HG03469 (cell line): Measurements from ENCODE around the gene SLC8A2.

Source experiments
- ATAC-seq: cut with Tn5 transposase; IDR thresholded peaks from one replicate; pipeline ENCODE4 v1.9.1; 2021; ENCODE audit warnings: mild to moderate bottlenecking, moderate library complexity, moderate number of reproducible peaks; ENCODE audit not compliant: unreplicated experiment

SLC8A2 gene

GRCh38 chr19:47432091-47432490, 39.6 kb downstream of the SLC8A2 start:
- ATAC-seq = no peak

DNA sequence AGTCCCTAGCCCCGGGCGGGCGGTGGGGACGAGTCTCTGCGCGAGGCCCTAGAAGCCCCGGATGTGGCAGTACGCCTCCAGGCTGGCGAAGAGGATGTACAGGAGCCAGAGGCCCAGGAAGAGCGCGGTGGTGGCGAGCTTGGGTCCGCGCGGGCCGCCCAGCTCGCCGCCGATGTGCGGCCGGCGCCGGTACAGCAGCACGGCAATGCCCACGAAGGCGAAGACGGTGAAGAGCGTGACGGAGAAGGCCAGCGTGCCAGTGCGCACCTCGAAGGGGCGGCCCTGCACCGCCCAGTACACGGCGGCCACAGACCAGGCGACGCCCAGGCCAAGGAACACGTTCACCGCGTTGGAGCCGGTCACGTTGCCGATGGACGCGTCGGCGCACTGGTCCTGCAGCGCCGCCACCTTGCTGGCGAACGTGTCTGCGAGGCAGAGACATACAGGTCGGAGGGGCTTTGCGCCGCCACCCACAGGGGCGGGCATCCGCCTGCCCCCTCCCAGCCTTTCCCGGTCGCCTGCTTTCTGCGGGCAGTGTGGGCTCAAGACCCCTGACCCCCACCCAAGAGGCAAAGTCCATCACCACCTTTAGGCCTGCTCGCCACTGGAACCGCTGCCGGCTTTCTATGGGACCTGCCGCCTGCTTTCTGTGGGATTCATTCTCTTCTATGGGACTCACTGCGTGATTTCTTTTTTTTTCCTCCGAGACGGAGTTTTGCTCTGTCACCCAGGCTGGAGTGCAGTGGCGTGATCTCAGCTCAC, 41.5 kb downstream of the SLC8A2 start:
- no peak for ATAC-seq

DNA sequence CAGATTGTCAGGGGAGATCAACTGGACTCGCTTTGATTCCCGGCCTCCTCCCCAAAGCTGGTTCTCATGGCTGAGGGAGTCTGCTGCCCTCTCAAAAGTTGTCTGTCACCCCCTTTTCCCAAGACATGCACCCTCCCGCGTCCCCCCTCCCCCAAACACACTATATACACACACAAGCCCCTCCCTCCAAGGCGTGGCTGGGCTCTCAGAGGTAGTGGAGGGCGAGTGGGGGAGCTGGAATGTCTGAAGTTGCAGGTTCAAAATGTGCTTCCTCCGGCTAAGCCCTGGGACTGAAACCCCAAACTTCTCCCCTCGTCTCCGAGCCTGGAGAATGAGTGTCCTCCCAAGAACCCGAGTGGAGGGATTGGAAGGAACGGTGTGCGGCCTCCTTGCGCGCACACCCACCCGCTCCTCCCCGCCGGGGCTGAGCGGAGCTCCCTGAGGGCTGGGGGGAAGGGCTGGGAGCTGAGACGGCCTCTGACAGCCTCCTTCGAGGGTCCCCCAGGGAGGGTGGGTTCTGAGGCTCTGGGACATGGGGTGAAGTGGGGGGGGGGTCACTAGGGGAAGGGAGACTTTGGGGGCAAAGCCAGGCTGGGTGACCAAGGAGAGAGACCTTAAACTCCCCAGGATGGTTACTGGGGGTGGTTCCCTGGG, 42.4 kb downstream of the SLC8A2 start:
- no peak for ATAC-seq

GRCh38 chr19:47428177-47428894, 43.4 kb downstream of the SLC8A2 start:
- no peak for ATAC-seq

- no peak for ATAC-seq
Measured at GRCh38 chr19:47427241-47428176, 44.2 kb downstream of the SLC8A2 start.

GRCh38 chr19:47423203-47423882, 48.4 kb downstream of the SLC8A2 start:
- ATAC-seq = no peak

- ATAC-seq = no peak
Measured at GRCh38 chr19:47422417-47423163, 49.1 kb downstream of the SLC8A2 start.

DNA sequence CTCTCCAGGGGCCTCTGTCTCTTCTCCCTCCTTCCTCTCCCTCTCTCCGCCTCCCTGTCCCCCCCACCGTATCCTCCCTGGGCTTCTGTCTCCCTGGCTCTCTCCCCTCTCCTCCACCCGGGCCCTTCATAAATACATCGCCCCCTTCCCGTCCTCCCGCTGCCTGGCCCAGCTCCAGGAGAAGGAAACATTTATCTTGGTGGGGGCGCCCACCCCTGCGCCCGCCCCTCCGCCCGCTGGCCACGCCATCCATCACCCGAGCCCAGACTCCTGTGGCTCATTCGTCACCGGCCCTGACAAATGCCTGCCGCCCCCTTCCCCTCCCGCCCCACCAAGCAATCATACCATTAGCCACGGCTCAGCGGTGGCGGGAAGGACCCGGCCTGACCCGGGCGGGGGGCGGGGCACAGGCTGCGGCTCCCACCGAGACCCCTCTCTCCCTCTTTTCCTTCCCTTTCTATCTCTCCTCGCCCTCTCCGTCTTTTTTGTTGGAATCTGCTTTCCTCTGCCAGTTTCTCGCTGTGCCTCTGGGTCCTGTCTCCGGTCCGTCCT, 49.8 kb downstream of the SLC8A2 start:
- ATAC-seq = no peak

DNA sequence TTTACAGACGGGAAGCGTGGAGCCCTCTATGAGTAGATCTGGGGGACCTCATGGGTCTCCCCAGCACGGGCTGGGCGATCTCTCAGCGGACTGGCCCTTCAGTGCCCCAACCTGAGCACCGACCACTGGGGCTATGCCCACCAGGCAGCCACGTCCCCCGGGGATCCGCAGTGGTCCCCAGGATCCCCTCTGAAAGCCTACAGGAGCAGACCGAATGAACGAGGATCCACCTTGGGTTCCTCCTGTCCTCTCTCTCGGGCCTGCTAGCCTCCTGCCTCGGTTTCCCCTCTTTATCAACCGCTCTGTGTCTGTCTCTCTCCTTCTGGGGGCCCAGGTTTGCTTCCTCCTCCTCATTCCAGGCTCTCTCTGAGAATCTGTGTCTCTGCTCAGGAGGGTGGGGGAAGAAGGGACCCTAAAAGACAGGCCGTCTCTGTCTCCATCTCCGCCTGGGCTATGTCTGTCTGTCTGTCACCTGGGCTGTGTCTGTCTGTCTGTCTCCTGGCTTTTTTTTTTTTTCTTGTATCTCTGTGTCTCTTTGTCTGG, 50.4 kb downstream of the SLC8A2 start:
- ATAC-seq = no peak

DNA sequence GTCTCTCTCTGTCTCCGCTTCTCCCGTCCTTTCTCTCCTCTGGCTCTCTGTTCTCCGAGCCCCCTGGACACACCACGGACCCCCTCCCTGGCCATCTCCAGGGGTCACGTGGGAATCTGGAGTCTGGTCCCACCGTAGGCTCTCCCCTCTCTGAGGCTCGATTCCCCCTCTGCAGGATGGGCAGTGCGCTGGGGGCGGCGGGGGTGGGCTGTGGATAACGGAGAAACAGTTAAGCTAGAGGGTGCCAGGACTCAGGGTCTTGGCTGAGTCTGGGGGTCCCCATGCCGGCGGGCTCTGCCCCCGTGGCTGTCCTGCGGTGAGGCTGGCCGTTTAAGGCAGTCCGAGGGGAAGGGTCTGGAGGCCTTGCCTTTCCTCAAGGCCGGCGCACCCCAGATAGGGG, 51.9 kb downstream of the SLC8A2 start:
- ATAC-seq = no peak

DNA sequence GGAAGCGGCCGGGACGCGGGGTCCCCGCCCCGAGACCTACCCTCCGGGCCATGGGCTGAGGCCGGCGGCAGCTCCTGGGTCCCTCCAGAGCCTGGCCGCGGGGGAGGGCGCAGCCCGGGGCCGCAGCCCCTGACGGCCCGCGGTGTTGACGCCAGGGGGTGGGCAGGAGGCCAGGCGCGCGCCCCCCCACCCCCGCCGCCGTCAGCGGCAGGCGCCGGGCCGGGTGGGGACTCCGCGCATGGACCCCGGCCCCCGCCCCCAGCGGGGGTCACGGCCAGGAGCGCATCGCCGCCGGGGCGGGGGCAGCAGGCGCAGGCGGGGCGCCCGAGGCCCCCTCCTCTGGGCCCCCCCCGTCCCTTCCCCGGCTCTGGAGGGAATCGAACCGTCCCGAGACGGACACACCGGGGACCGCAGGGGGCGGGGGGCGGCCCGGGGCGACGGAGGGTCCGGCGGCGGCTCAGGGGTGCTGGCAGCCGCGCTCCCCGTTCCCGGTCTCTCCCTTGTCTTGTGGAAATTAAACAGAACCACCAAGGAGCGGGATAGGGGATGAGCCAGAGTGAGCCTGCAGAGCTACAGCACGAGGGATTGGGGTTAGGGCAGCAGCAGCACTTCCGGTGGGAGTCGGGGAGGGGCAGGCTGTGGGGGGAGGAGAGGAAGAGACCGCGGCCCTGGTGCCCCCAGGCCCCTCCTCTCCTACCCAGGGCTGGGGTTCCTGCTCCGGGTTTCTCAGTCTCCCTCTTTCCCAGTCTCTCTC, 52.5 kb downstream of the SLC8A2 start, which contains the start of gene MEIS3:
Gene MEIS3, minus strand, starts transcription at position 498 of the 754 bp plus-strand sequence. Its CDS starts 446 bp downstream, at position 52.
- ATAC-seq = no peak

DNA sequence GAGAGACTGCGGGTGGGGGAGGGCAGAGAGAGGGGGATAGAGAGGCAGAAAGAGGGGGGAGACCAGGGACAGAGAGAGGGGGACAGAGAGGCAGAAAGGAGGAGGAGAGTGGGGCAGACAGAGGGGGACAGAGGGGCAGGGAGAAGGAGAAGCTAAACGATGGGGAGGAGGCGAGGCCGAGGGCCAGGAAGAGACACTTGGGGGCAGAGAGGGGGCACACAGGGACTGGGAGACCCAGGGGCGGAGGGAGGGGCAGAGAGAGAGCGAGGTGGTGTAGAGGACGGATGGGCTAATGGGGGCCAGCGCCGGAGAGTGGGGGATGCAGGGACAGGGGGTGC, 53.0 kb downstream of the SLC8A2 start:
- ATAC-seq = no peak

DNA sequence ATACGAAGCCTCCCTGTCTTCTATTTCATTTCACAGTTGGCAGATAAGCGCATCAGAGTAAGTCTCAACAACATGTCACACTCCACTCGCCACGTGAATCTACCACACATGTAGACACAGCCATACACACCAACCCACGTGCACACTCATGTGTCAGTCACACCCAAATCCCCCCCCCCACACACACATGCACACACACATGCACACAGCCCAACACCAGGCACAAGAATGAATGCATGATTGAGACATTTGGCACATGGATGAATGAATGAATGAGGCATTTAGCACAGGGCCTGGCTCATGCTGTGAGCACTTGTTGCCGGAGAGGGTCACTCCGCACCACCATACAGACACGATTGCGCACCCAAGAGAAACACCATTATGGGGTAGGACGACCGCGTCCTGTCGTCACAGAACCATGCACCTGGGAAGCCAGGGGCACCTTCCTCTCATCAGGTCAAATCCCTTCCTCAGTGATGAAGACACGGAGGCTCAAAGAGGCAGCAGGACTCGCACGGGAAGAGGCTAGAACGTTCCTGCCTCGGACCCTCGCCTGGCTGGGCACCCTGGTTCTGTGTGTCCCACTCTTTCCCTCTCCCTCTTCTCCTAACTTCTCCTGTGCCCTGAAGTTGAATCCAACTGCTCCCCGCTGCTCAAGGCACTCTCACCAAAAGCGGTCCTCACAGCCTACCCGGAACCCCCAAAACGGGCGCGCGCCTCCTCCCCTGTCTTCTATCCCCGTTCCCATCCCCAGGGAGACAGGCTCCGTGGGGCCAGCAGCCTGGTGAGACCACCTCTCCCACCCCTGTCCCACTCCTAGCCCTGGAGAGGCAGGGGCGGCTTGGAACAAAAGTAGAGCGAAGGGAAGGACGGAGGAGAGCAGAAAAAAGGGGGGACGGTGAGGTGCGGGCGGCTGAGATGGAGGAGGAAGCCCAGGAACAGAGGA, 53.7 kb downstream of the SLC8A2 start:
- no peak for ATAC-seq

DNA sequence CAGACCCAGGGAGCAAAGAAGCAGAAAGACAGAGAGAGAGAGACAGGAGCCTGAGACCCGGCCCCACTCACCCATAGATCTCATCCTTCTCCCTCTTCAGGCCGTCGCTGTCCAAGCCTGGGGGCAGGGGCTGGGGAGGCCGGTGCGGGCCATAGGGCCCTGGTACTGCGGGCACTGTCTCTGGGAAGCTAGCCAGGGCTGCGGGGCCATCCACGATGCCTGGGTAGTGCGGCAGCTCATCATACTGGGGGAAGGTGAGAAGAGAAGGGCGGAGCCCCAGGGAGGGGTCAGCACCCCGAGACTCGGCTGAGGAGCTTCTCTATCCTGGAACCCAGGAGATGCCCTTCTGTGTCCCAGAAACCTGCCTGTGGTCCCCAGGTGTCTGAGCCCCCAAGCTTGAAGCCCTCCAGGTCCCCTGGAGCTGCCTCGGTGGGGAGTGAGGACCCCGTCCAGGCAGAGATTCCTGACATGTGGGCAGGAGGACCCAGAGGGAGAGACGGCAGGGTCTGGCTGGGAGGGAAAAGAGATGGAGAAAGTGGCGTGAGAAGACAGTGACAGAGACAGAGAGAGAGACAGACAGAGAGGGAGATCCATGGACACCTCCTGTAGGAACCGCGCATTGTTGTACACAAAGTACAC, 54.5 kb downstream of the SLC8A2 start:
- ATAC-seq = no peak

GRCh38 chr19:47416643-47416985, 55.1 kb downstream of the SLC8A2 start:
- ATAC-seq = no peak

GRCh38 chr19:47415953-47416642, 55.6 kb downstream of the SLC8A2 start:
- no peak for ATAC-seq
